Esophagus squamous epithelium (tissue), 4 donors: ENCODE measurements around the gene HACD2.

ENCODE experiments used
- POLR2A ChIP-seq, 4 donors: fragments of 450-650 bp; IDR thresholded peaks; one replicate each; pipeline ENCODE4 v1.6.1; 2017; ENCODE audit warnings: antibody characterized with exemption in 4 of 4, mild to moderate bottlenecking in 4 of 4, moderate library complexity in 3 of 4
- TF ChIP-seq, protein P1 (sequence below), 6 experiments: fragments of 450-650 bp in 4 of 6; fragments of 200-600 bp in 2 of 6; sonication (generic) in 2 of 6; IDR thresholded peaks; one replicate each; pipeline ENCODE4 v1.5.1; 2016 to 2019; ENCODE audit warnings: antibody characterized with exemption in 6 of 6, mild to moderate bottlenecking in 4 of 6, moderate library complexity in 4 of 6

DNA sequence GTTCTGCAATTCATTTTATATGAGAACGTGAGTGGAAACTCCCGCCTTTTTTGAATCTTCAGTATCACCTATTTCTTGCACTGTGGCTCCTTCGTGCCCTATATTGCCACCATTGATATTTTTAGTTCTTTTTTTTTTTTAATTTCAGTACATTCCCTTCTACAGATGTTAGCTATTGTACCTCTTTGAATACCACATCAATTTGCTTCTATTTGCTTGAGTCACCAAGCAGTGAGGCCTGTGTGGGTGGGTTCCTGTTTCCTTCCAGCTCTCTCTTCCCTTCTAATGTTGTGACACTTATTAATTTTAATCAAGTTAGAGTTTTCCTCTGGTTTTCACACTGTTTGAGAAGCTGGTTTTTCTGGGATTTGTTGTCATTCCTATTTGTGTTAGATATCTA lies 8.7 kb downstream of the HACD2 start:
- TF ChIP-seq, protein P1, sequence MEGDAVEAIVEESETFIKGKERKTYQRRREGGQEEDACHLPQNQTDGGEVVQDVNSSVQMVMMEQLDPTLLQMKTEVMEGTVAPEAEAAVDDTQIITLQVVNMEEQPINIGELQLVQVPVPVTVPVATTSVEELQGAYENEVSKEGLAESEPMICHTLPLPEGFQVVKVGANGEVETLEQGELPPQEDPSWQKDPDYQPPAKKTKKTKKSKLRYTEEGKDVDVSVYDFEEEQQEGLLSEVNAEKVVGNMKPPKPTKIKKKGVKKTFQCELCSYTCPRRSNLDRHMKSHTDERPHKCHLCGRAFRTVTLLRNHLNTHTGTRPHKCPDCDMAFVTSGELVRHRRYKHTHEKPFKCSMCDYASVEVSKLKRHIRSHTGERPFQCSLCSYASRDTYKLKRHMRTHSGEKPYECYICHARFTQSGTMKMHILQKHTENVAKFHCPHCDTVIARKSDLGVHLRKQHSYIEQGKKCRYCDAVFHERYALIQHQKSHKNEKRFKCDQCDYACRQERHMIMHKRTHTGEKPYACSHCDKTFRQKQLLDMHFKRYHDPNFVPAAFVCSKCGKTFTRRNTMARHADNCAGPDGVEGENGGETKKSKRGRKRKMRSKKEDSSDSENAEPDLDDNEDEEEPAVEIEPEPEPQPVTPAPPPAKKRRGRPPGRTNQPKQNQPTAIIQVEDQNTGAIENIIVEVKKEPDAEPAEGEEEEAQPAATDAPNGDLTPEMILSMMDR (IDR thresholded peaks at IDR 0.05): no peak
- TF ChIP-seq POLR2A (IDR thresholded peaks at IDR 0.05): no peak
